Transverse colon (tissue), 3 donors: ENCODE measurements around the gene MS4A12.

Source experiments
- EP300 ChIP-seq: sonication (generic); formaldehyde crosslinking; IDR thresholded peaks from one replicate; pipeline ENCODE4 v1.6.1; 2017; ENCODE audit warnings: antibody characterized with exemption, low read depth
- POLR2A ChIP-seq: fragments of 450-650 bp; IDR thresholded peaks from one replicate; pipeline ENCODE4 v1.6.1; 2016; ENCODE audit warnings: antibody characterized with exemption, mild to moderate bottlenecking, moderate library complexity
- TF ChIP-seq, protein P1 (sequence below), 5 experiments: fragments of 200-600 bp in 3 of 5; fragments of 450-650 bp in 2 of 5; sonication (generic) in 3 of 5; IDR thresholded peaks; 1 replicate in 2 of 5; 2 replicates in 3 of 5; pipeline ENCODE4 v1.5.1; 2016 to 2017; ENCODE audit warnings: antibody characterized with exemption in 5 of 5, inconsistent platforms in 3 of 5, mild to moderate bottlenecking in 2 of 5, moderate library complexity in 1 of 5

DNA sequence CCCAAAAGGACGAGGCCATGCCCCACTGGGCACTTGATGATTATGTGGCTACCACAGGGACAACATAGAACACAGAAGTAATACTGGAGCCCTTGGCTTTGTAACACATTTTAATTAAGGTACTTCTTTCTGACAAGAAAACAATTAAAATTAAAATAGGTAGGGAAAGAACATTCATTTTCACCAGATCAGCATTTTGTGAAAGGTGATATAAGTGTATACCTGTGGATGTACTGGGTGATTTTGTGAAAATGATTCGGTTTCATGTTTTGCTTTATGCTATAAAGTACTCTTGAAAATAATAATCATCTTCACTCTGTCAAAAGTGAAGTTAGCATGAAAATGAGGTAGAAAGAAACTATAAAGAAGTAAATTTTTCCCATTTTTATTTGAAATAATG lies 876 bp downstream of the MS4A12 start:
- TF ChIP-seq, protein P1, sequence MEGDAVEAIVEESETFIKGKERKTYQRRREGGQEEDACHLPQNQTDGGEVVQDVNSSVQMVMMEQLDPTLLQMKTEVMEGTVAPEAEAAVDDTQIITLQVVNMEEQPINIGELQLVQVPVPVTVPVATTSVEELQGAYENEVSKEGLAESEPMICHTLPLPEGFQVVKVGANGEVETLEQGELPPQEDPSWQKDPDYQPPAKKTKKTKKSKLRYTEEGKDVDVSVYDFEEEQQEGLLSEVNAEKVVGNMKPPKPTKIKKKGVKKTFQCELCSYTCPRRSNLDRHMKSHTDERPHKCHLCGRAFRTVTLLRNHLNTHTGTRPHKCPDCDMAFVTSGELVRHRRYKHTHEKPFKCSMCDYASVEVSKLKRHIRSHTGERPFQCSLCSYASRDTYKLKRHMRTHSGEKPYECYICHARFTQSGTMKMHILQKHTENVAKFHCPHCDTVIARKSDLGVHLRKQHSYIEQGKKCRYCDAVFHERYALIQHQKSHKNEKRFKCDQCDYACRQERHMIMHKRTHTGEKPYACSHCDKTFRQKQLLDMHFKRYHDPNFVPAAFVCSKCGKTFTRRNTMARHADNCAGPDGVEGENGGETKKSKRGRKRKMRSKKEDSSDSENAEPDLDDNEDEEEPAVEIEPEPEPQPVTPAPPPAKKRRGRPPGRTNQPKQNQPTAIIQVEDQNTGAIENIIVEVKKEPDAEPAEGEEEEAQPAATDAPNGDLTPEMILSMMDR (IDR thresholded peaks at IDR 0.05): no peak
- TF ChIP-seq EP300 (no peak), POLR2A (no peak)
